Measurements from ENCODE around the gene KCNN3. TPM values are rescaled to one million over a fixed set of nuclear protein-coding genes. Genes with fewer than 3 reads are reported as not detected.

KCNN3 gene
- total RNA-seq, 1 donor from 2014 or later: 0.36 TPM

DNA sequence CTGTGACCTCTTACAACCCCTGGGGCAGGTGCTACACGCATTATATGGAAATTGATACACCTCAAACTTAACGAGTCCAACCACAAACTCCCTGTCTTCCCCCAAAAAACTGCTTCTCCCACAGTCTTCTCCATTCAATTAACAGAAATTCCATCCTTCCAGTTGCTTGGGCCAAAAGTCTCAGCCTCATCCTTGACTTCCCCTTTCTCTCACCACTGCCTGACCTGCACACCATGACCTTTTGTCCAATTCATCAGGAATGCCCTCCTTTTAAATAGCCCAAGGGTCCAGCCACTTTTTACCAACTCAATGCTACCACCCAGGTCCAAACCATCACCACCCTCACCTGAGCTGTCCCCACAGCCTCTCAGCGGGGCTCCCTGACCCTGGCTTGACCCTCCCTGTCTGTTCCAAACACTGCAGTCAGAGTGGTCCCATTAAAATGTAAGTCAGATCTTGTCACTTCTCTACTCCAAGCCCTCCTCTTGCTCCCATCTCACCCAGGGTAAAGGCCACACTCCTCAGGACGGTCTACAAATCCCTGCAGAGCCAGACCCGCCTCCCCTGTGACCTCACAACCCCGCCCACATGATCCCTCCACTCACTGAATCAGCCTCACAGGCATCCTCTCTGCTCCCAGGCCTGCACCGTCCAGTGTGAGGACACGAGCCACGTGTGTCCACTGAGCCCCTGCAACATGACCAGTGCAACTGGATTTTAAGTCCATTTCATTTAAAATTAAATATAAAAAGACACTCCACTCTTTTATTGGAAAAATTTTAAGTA lies 18.5 kb downstream of the KCNN3 start:
- Mint-ChIP-seq H3K36me3 (ENCODE audit: low read depth) (no peaks in the 10 kb centered on the region), H3K27ac (no peak overlapping the region), H3K4me3 (no peak overlapping the region), H3K27me3 (ENCODE audit: insufficient read depth) (peaks cover 7% of the 10 kb centered on the region), H3K4me1 (ENCODE audit: low read depth) (peaks cover 23% of the 10 kb centered on the region), H3K9me3 (no peaks in the 10 kb centered on the region)
- DNase-seq (ENCODE audit: low spot score): no peak
- intact Hi-C loops (cut with micrococcal nuclease): no loop called here

- Mint-ChIP-seq H3K4me3 (no peak overlapping the region), H3K36me3 (ENCODE audit: low read depth) (no peaks in the 10 kb centered on the region), H3K27ac (no peak overlapping the region), H3K27me3 (ENCODE audit: insufficient read depth) (peaks cover 7% of the 10 kb centered on the region), H3K9me3 (no peaks in the 10 kb centered on the region), H3K4me1 (ENCODE audit: low read depth) (peaks cover 18% of the 10 kb centered on the region)
- DNase-seq (ENCODE audit: low spot score): no peak
- intact Hi-C loops (cut with micrococcal nuclease): loop anchor here (1.0 to 2.0 kb wide), 2 partner anchors 13 to 58 kb away; no protein-coding TSS in a partner anchor
Measured at GRCh38 chr1:154849645-154850131, 20.4 kb downstream of the KCNN3 start.

DNA sequence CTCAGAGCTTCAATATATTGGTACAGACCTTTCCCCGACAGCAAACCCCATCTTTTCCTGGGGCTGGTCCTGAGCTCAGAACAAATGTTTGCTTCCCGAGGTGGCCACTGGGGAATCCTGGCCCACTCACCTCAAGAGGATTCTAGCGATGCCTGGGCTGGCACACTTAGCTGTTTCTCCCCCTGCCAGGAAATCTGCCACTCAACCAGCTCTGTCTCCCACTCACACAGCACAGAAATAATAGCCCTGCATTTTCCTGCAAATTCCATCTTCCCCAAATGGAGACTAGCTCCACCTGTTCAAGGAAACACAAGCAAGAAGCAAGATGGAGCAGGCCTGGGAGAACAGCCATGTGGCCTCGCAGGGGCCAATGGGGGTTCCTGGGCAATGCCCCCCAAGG lies 21.1 kb downstream of the KCNN3 start:
- Mint-ChIP-seq H3K36me3 (ENCODE audit: low read depth) (no peaks in the 10 kb centered on the region), H3K27me3 (ENCODE audit: insufficient read depth) (peaks cover 7% of the 10 kb centered on the region), H3K4me3 (no peak overlapping the region), H3K9me3 (no peaks in the 10 kb centered on the region), H3K4me1 (ENCODE audit: low read depth) (peaks cover 18% of the 10 kb centered on the region), H3K27ac (no peak overlapping the region)
- intact Hi-C loops (cut with micrococcal nuclease): loop anchor here (1.0 to 2.0 kb wide), 2 partner anchors 14 to 58 kb away; no protein-coding TSS in a partner anchor
- no peak for DNase-seq (ENCODE audit: low spot score)

GRCh38 chr1:154847891-154848290 lies 22.2 kb downstream of the KCNN3 start:
- Mint-ChIP-seq H3K27me3 (ENCODE audit: insufficient read depth) (peaks cover 10% of the 10 kb centered on the region), H3K9me3 (no peaks in the 10 kb centered on the region), H3K27ac (no peak overlapping the region), H3K4me1 (ENCODE audit: low read depth) (peaks cover 18% of the 10 kb centered on the region), H3K36me3 (ENCODE audit: low read depth) (no peaks in the 10 kb centered on the region), H3K4me3 (no peak overlapping the region)
- no peak for DNase-seq (ENCODE audit: low spot score)
- intact Hi-C loops (cut with micrococcal nuclease): loop anchor here (2.0 kb wide), 1 partner anchor 15 kb away; no protein-coding TSS in a partner anchor

GRCh38 chr1:154846565-154847442 lies 23.3 kb downstream of the KCNN3 start:
- peaks cover 10% of the 10 kb centered on the region for H3K27me3 Mint-ChIP-seq (ENCODE audit: insufficient read depth)
- DNase-seq (ENCODE audit: low spot score): no peak
- intact Hi-C loops (cut with micrococcal nuclease): no loop called here

DNA sequence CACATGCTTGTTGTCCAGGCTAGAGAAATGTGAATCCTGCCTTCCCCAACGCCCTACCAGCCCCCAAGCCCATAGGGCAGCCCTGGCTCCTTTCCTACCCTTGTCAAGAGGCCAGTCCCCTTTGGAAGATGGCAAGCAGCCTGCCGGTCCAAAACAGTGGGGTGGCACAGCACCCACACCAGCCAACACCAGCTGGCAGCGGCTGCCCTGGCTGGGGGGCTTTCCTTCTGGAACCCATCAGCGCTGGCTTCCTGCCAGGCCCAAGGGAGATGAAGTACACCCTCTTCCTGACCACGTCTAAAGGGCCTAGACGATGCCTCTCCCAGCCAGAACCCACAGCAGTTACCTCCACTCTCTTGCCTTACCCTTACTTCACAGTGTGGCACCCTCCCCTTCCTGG lies 24.2 kb downstream of the KCNN3 start:
- Mint-ChIP-seq H3K36me3 (ENCODE audit: low read depth) (no peaks in the 10 kb centered on the region), H3K4me1 (ENCODE audit: low read depth) (peaks cover 18% of the 10 kb centered on the region), H3K4me3 (no peak overlapping the region), H3K27ac (no peak overlapping the region), H3K27me3 (ENCODE audit: insufficient read depth) (peaks cover 10% of the 10 kb centered on the region), H3K9me3 (no peaks in the 10 kb centered on the region)
- no peak for DNase-seq (ENCODE audit: low spot score)
- intact Hi-C loops (cut with micrococcal nuclease): no loop called here

More at GRCh38 chr1:154846565-154847442, 23.3 kb downstream of the KCNN3 start:
- Mint-ChIP-seq H3K4me1 (ENCODE audit: low read depth) (peaks cover 18% of the 10 kb centered on the region), H3K4me3 (no peak overlapping the region), H3K27ac (no peak overlapping the region), H3K9me3 (no peaks in the 10 kb centered on the region), H3K36me3 (ENCODE audit: low read depth) (no peaks in the 10 kb centered on the region)

GRCh38 chr1:154845174-154845573 lies 24.9 kb downstream of the KCNN3 start:
- Mint-ChIP-seq H3K27me3 (ENCODE audit: insufficient read depth) (peaks cover 10% of the 10 kb centered on the region), H3K36me3 (ENCODE audit: low read depth) (no peaks in the 10 kb centered on the region), H3K4me1 (ENCODE audit: low read depth) (peaks cover 14% of the 10 kb centered on the region), H3K4me3 (no peak overlapping the region), H3K27ac (no peak overlapping the region), H3K9me3 (no peaks in the 10 kb centered on the region)
- intact Hi-C loops (cut with micrococcal nuclease): no loop called here
- DNase-seq (ENCODE audit: low spot score): no peak

- Mint-ChIP-seq H3K27me3 (ENCODE audit: insufficient read depth) (peaks cover 11% of the 10 kb centered on the region), H3K27ac (no peak overlapping the region), H3K4me1 (ENCODE audit: low read depth) (peaks cover 5% of the 10 kb centered on the region), H3K9me3 (no peaks in the 10 kb centered on the region), H3K36me3 (ENCODE audit: low read depth) (no peaks in the 10 kb centered on the region), H3K4me3 (no peak overlapping the region)
- DNase-seq (ENCODE audit: low spot score): no peak
- intact Hi-C loops (cut with micrococcal nuclease): no loop called here
Measured at GRCh38 chr1:154844297-154844681, 25.8 kb downstream of the KCNN3 start.

GRCh38 chr1:154843636-154844296 lies 26.3 kb downstream of the KCNN3 start:
- Mint-ChIP-seq H3K9me3 (no peaks in the 10 kb centered on the region), H3K27me3 (ENCODE audit: insufficient read depth) (peaks cover 13% of the 10 kb centered on the region)
- no peak for DNase-seq (ENCODE audit: low spot score)

GRCh38 chr1:154842635-154843034 lies 27.4 kb downstream of the KCNN3 start:
- Mint-ChIP-seq H3K4me3 (no peak overlapping the region), H3K9me3 (no peaks in the 10 kb centered on the region), H3K4me1 (ENCODE audit: low read depth) (no peaks in the 10 kb centered on the region), H3K36me3 (ENCODE audit: low read depth) (no peaks in the 10 kb centered on the region), H3K27ac (no peak overlapping the region), H3K27me3 (ENCODE audit: insufficient read depth) (peaks cover 6% of the 10 kb centered on the region)
- DNase-seq (ENCODE audit: low spot score): no peak
- intact Hi-C loops (cut with micrococcal nuclease): no loop called here

More at GRCh38 chr1:154843636-154844296, 26.3 kb downstream of the KCNN3 start:
- H3K27ac Mint-ChIP-seq: no peak overlapping the region
- intact Hi-C loops (cut with micrococcal nuclease): no loop called here
- H3K4me1 Mint-ChIP-seq (ENCODE audit: low read depth): no peaks in the 10 kb centered on the region
- no peak overlapping the region for H3K4me3 Mint-ChIP-seq
- H3K36me3 Mint-ChIP-seq (ENCODE audit: low read depth): no peaks in the 10 kb centered on the region

DNA sequence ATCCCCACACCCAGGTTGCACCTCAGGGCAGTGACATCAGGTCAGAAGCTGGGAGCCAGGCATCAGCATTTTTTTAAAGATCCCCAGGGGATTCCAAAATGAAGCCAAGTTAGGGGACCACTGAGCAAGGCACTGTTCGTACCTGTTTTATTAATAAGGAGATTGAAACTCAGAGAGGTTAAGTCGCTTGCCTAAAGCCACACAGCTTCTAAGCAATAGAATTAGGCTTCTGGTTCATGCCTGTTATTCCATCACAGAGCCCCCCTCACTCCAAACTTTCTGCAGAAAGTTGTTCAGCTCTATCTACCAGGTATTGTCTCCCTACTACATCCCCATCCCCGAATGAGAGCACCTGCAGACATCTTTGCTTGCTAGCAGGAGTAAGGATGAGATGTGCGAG lies 28.7 kb downstream of the KCNN3 start:
- H3K27me3 Mint-ChIP-seq (ENCODE audit: insufficient read depth): peaks cover 9% of the 10 kb centered on the region
- no peak for DNase-seq (ENCODE audit: low spot score)
- H3K36me3 Mint-ChIP-seq (ENCODE audit: low read depth): no peaks in the 10 kb centered on the region
- no peak overlapping the region for H3K4me3 Mint-ChIP-seq
- no peaks in the 10 kb centered on the region for H3K4me1 Mint-ChIP-seq (ENCODE audit: low read depth)
- intact Hi-C loops (cut with micrococcal nuclease): no loop called here
- H3K9me3 Mint-ChIP-seq: no peaks in the 10 kb centered on the region
- H3K27ac Mint-ChIP-seq: no peak overlapping the region

DNA sequence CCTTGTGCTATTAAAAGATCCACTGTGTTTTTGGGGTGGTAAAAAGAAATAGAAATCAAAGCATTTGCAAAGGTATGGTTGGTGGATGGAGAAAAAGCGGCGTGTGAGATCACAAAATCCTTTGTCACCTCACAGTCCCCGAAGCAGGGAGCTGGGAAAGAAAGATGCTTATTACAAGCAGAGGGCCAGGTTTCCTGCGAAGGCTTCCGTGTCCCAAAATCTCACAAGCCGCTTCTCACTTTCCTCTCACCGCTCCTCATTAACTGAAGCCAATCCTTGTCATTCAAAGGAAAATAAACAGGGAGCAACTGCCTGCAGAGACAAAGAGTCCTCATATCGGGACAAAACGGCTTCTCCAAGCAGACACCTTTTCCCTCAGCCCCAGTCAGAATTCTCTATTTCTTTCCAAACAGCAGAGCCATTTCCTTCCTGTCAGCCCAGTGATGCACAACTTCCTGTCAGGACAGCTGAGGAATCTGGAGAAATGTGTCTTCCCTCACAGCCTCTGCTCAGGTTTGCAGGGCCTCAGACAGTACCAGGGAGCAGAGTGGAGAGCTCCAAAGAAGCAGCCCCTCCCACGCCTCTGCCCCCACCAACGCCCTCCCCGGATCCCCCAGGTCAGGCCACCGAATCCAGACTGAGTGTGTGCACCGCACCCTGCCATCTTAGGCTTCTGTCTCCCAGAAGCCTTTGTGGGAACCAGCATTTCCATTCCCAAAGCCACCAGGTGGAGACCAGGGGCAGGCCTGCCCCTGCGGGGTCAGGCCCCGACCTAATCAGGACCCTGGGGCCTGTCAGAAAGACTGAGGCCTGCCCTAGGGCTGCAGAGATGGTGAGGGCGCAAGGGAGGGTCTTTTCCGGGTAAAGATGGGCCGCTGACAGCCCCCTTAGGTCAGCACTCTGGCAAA lies 29.6 kb downstream of the KCNN3 start:
- Mint-ChIP-seq H3K4me3 (no peak overlapping the region), H3K4me1 (ENCODE audit: low read depth) (no peaks in the 10 kb centered on the region), H3K27ac (no peak overlapping the region), H3K9me3 (no peaks in the 10 kb centered on the region), H3K36me3 (ENCODE audit: low read depth) (no peaks in the 10 kb centered on the region), H3K27me3 (ENCODE audit: insufficient read depth) (peaks cover 14% of the 10 kb centered on the region)
- intact Hi-C loops (cut with micrococcal nuclease): no loop called here
- no peak for DNase-seq (ENCODE audit: low spot score)
